ENCODE measurements around the gene CBX7.

DNA sequence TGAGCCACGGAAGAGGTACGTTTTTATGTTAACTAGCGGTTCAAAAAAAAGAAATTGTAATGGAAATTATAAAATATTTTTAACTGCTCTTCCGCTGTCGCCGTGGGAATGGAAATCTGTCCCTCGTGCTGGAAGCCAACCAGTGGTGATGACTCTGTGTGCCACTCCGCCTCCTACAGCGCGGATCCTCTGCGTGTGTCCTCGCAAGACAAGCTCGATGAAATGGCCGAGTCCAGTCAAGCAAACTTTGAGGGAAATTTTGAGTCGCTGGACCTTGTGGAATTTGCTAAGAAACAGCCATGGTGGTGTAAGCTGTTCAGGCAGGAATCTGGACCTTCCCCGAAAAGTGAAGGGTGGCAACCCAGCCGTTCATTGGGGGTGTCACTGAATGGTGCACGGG, 2.9 kb upstream of the CBX7 start:
- TF ChIP-seq CTBP1 (IDR thresholded peaks at IDR 0.05; ENCODE audit: borderline replicate concordance) = no peak
- no peak for TF ChIP-seq BHLHE40 (IDR thresholded peaks at IDR 0.05; ENCODE audit: borderline replicate concordance)
- TF ChIP-seq FOXM1 (IDR thresholded peaks at IDR 0.05; ENCODE audit: borderline replicate concordance) = no peak
- no peak for TF ChIP-seq LEF1 (IDR thresholded peaks at IDR 0.05; ENCODE audit: borderline replicate concordance)
- TF ChIP-seq SP1 (IDR thresholded peaks at IDR 0.05) = no peak
- no peak for TF ChIP-seq ARNT (IDR thresholded peaks at IDR 0.05)
- no peak for TF ChIP-seq FOXK2 (IDR thresholded peaks at IDR 0.05)
- TF ChIP-seq SUZ12 (IDR thresholded peaks at IDR 0.05) = no peak
- TF ChIP-seq PKNOX1 (IDR thresholded peaks at IDR 0.05) = no peak
- no peak for TF ChIP-seq TARDBP (IDR thresholded peaks at IDR 0.05)
- no peak for TF ChIP-seq ELF4 (IDR thresholded peaks at IDR 0.05)
